ENCODE data around the gene MSH3. TPM values are rescaled to one million over a fixed set of nuclear protein-coding genes. Genes with fewer than 3 reads are reported as not detected.

The MSH3 gene
- total and polyA plus RNA-seq, 2 of the 8 experiments (the other 6 are each of a cell fraction or from before 2014, with no cell fraction given) = 3.6 to 22.6 TPM

DNA sequence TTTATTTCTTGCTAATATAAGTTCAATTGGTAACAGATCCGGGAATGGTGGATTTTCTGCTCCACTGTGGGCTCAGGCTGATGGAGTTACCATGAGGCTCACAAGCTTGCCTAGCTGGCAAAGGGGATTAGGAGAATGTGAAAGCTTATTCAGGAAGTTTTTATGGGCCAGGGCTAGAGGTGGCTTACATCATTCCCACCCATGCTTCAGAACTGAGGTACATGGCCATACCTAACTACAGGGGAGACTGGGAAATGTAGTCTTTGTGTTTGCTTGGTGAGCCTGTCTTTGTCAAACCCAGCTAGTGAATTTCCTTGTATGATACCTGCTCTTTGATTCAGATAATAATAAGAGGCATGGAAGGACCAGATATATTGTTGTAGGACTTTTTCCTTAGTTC is 106.2 kb downstream of the MSH3 start (continued):
- TF ChIP-seq RFX5 (IDR thresholded peaks at IDR 0.05; ENCODE audit: borderline replicate concordance, low read depth, low read length) = no peak

Data from H1 (cell line).